Neural crest cell (in vitro differentiated cells): ENCODE results near the gene STAT1. TPM values are rescaled to one million over a fixed set of nuclear protein-coding genes. Genes with fewer than 3 reads are reported as not detected.

Source experiments
- DNase-seq: peaks from one replicate; pipeline ENCODE4 v3.0.0; 2021; ENCODE audit warnings: low read depth, mixed read lengths, low spot score
- H3K27ac Mint-ChIP-seq: one replicate; pipeline ENCODE4 v1.8.0; 2021; ENCODE audit warnings: mild to moderate bottlenecking, mixed read lengths; ENCODE audit not compliant: unreplicated experiment
- H3K27me3 Mint-ChIP-seq: 2 replicates; pipeline ENCODE4 v1.8.0; 2021; ENCODE audit warnings: low read depth, mild to moderate bottlenecking, mixed read lengths
- H3K36me3 Mint-ChIP-seq: 2 replicates; pipeline ENCODE4 v1.8.0; 2021; ENCODE audit warnings: low read depth, mild to moderate bottlenecking, mixed read lengths
- H3K4me1 Mint-ChIP-seq: 2 replicates; pipeline ENCODE4 v1.8.0; 2021; ENCODE audit warnings: mixed read lengths
- H3K4me3 Mint-ChIP-seq: one replicate; pipeline ENCODE4 v1.8.0; 2021; ENCODE audit warnings: mild to moderate bottlenecking, mixed read lengths
- H3K9me3 Mint-ChIP-seq: 2 replicates; pipeline ENCODE4 v1.8.0; 2021; ENCODE audit warnings: mixed read lengths
- CTCF ChIP-seq: fragments of 200-600 bp; sonication (generic); conservative IDR thresholded peaks from 2 replicates; pipeline ENCODE4 v1.5.0; 2021; ENCODE audit warnings: antibody characterized with exemption, mild to moderate bottlenecking
- total RNA-seq: library from RNA; stranded (reverse); gene quantifications from 2 replicates; pipeline ENCODE4 v1.2.1, GENCODE V29; 2021

Gene STAT1
- total RNA-seq, 1 donor from 2014 or later: 39.9 TPM

DNA sequence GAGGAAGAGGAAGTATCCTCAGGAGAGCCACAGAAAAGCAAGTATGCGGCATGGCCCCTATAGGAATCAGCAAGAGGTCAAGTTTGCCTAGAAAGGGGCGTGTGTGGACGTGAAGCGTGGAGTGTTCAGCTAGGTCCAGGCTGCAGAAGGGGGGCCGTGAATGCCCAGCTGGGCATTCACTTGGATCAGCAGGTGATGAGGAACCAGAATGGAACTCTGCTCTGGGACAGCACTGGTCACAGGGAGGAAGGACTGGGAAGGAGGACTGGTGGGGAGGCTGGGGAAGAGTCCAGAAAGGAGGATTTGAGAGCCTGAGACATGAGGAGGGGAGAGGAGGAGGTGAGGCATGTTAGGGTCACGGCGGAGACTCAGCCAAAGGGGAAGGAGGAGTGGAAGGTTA lies 19.8 kb downstream of the STAT1 start:
- H3K27me3 Mint-ChIP-seq: no peaks in the 10 kb centered on the region
- peaks cover 28% of the 10 kb centered on the region for H3K36me3 Mint-ChIP-seq
- no peaks in the 10 kb centered on the region for H3K9me3 Mint-ChIP-seq
- H3K27ac Mint-ChIP-seq: no peak overlapping the region
- H3K4me1 Mint-ChIP-seq: no peaks in the 10 kb centered on the region
- TF ChIP-seq CTCF: no peak
- no peak for DNase-seq
- no peak overlapping the region for H3K4me3 Mint-ChIP-seq

DNA sequence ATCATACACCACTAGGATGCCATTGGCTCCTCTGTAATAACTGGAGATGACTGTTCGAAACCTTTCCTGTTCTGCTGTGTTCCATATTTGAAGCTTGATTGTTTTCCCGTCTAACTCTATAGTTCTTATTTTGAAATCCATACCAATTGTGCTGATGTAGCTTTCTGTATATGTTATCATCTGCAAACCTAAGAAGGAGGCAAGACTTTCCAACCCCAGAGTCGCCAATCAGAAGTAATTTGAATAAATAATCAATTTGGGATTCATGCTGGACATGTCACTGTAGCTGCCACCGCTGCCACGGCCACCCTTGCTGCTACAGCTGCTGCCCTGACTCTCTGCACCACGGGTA lies 20.7 kb downstream of the STAT1 start:
- H3K9me3 Mint-ChIP-seq: no peaks in the 10 kb centered on the region

DNA sequence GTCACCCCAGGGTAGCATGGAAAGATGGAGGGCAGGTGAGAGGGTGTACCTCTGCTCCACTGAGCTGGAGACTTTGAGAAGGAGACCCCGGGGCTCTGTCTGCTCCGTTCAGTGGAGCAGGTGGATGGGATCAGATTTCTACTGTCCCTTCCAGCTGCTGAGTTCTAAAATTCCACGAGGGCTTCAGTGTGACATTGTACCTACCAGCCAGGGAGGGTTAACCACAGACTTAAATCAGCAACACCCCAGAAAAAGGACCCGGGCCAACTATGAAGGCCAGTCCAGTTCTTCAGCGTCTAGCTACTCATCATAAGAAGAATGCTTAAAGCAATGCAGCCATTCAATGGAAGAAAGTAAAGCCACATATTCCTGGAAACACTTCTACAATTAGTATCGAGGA lies 23.8 kb downstream of the STAT1 start:
- Mint-ChIP-seq H3K4me3 (no peak overlapping the region), H3K27ac (no peak overlapping the region), H3K36me3 (peaks cover 22% of the 10 kb centered on the region), H3K27me3 (no peaks in the 10 kb centered on the region), H3K4me1 (no peaks in the 10 kb centered on the region), H3K9me3 (no peaks in the 10 kb centered on the region)
- no peak for DNase-seq
- TF ChIP-seq CTCF: no peak

More for the DNA sequence above, 20.7 kb downstream of the STAT1 start:
- TF ChIP-seq CTCF: no peak
- no peak overlapping the region for H3K27ac Mint-ChIP-seq
- no peaks in the 10 kb centered on the region for H3K4me1 Mint-ChIP-seq
- no peaks in the 10 kb centered on the region for H3K27me3 Mint-ChIP-seq
- no peak for DNase-seq
- peaks cover 28% of the 10 kb centered on the region for H3K36me3 Mint-ChIP-seq
- no peak overlapping the region for H3K4me3 Mint-ChIP-seq

GRCh38 chr2:190988910-190989309 lies 25.1 kb downstream of the STAT1 start:
- Mint-ChIP-seq H3K27me3 (no peaks in the 10 kb centered on the region), H3K36me3 (peaks cover 21% of the 10 kb centered on the region), H3K27ac (no peak overlapping the region), H3K4me3 (no peak overlapping the region), H3K9me3 (no peaks in the 10 kb centered on the region), H3K4me1 (no peaks in the 10 kb centered on the region)
- TF ChIP-seq CTCF: no peak
- DNase-seq: no peak

DNA sequence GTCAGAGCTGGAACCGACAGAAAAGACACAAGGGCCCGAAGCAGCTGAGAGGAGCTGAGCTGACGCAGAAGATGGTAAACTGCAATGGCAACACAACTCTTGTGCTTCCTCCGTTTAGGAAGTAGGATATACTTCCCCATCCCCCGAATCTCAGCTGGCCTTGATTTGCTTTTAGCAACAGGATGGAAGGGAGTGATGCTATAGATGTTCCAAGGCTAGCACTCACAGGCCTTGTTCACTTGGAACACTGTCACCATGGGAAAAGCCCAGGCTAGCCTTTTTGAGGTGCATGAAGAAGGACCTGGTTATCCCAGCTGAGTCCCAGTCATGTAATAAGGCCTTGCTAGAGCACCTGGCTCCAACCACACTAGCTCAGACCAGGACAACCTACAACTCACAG lies 26.0 kb downstream of the STAT1 start:
- no peak overlapping the region for H3K27ac Mint-ChIP-seq
- H3K27me3 Mint-ChIP-seq: no peaks in the 10 kb centered on the region
- no peak for DNase-seq
- no peak overlapping the region for H3K4me3 Mint-ChIP-seq
- no peaks in the 10 kb centered on the region for H3K4me1 Mint-ChIP-seq
- no peaks in the 10 kb centered on the region for H3K9me3 Mint-ChIP-seq
- peaks cover 23% of the 10 kb centered on the region for H3K36me3 Mint-ChIP-seq
- no peak for TF ChIP-seq CTCF

DNA sequence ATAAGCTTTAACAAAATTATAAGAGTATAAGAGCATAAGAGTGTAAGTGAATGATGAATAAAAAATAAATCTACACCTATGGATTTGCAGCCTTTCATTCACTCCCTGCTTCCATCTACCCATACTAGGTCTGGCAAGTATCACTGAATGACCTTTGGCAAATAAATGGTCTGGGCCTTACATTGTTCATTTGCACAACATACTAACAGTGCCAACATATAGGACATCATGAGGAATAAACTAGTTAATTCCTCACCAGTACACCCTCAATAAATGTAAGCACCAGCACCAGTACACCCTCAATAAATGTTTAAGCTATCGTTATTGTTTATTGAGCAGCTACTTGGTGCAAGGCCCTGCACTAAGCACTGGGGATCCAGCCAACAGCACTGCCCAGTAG lies 26.9 kb downstream of the STAT1 start:
- no peak for DNase-seq
- Mint-ChIP-seq H3K36me3 (peaks cover 30% of the 10 kb centered on the region), H3K27ac (no peak overlapping the region), H3K9me3 (no peaks in the 10 kb centered on the region), H3K27me3 (no peaks in the 10 kb centered on the region), H3K4me1 (no peaks in the 10 kb centered on the region), H3K4me3 (no peak overlapping the region)
- TF ChIP-seq CTCF: no peak
